ENCODE results near the gene ZC3H12A.
A peak's percentile ranks its signal among the peaks of the same experiment; 100 is the strongest.

The ZC3H12A gene

GRCh38 chr1:37484325-37485051 lies 10.1 kb downstream of the ZC3H12A start:
- Histone ChIP-seq H2BK5ac (ENCODE audit: low read length) (no peak overlapping the region), H3K79me2 (ENCODE audit: control insufficient read depth, insufficient read depth, low read length) (no peaks in the 10 kb centered on the region), H4K5ac (ENCODE audit: low read length) (no peak overlapping the region), H3K56ac (ENCODE audit: low read length) (peak overlapping the region; percentile 15), H3K4me1 (ENCODE audit: control insufficient read depth, low read depth, low read length) (no peaks in the 10 kb centered on the region), H3K36me3 (ENCODE audit: control insufficient read depth, insufficient read depth, low read length) (peaks cover 13% of the 10 kb centered on the region), H3K9ac (ENCODE audit: low read length) (no peak overlapping the region), H3K4me3 (ENCODE audit: low read length) (no peak overlapping the region), H2AK5ac (ENCODE audit: low read length) (no peak overlapping the region), H3K23ac (ENCODE audit: low read length) (no peak overlapping the region), H3K27ac (ENCODE audit: low read depth, low read length) (no peak overlapping the region), H3K4ac (ENCODE audit: low read depth, low read length) (no peak overlapping the region), H3K79me1 (ENCODE audit: low read length) (peaks cover 2% of the 10 kb centered on the region), H4K8ac (ENCODE audit: low read depth, low read length) (no peak overlapping the region), H2BK15ac (replicated peaks; ENCODE audit: low read depth) (no peak overlapping the region), H3K4me2 (ENCODE audit: low read length) (no peak overlapping the region), H3K18ac (ENCODE audit: low read length) (no peak overlapping the region), H3K27me3 (ENCODE audit: insufficient read depth, low read length, poor library complexity) (no peaks in the 10 kb centered on the region), H2BK120ac (ENCODE audit: low read depth, low read length) (no peak overlapping the region)
- no CpG with 5 or more reads among the region's 7 CpGs for WGBS (ENCODE audit: extremely low coverage, insufficient coverage, low lambda C conversion rate)
- no peak for DNase-seq

- no peak overlapping the region for H3K4ac ChIP-seq (ENCODE audit: low read depth, low read length)
- peaks cover 4% of the 10 kb centered on the region for H3K36me3 ChIP-seq (ENCODE audit: control insufficient read depth, insufficient read depth, low read length)
- H3K4me1 ChIP-seq (ENCODE audit: control insufficient read depth, low read depth, low read length) = no peaks in the 10 kb centered on the region
- DNase-seq = no peak
- peak overlapping the region; percentile 46 for H3K56ac ChIP-seq (ENCODE audit: low read length)
- H2BK5ac ChIP-seq (ENCODE audit: low read length) = no peak overlapping the region
- no peak overlapping the region for H4K8ac ChIP-seq (ENCODE audit: low read depth, low read length)
- no peak overlapping the region for H3K27ac ChIP-seq (ENCODE audit: low read depth, low read length)
- no peaks in the 10 kb centered on the region for H3K27me3 ChIP-seq (ENCODE audit: insufficient read depth, low read length, poor library complexity)
- no CpG with 5 or more reads among the region's 6 CpGs for WGBS (ENCODE audit: extremely low coverage, insufficient coverage, low lambda C conversion rate)
- H2BK120ac ChIP-seq (ENCODE audit: low read depth, low read length) = no peak overlapping the region
- no peak overlapping the region for H3K9ac ChIP-seq (ENCODE audit: low read length)
- H3K79me2 ChIP-seq (ENCODE audit: control insufficient read depth, insufficient read depth, low read length) = no peaks in the 10 kb centered on the region
- H3K4me3 ChIP-seq (ENCODE audit: low read length) = no peak overlapping the region
- H3K23ac ChIP-seq (ENCODE audit: low read length) = no peak overlapping the region
- H3K4me2 ChIP-seq (ENCODE audit: low read length) = no peak overlapping the region
- no peak overlapping the region for H2BK15ac ChIP-seq (replicated peaks; ENCODE audit: low read depth)
- peaks cover 2% of the 10 kb centered on the region for H3K79me1 ChIP-seq (ENCODE audit: low read length)
- no peak overlapping the region for H4K5ac ChIP-seq (ENCODE audit: low read length)
- H3K18ac ChIP-seq (ENCODE audit: low read length) = no peak overlapping the region
- H2AK5ac ChIP-seq (ENCODE audit: low read length) = no peak overlapping the region
These were observed 11.7 kb downstream of the ZC3H12A start for GRCh38 chr1:37485902-37486679.

- Histone ChIP-seq H2BK5ac (ENCODE audit: low read length) (no peak overlapping the region), H4K5ac (ENCODE audit: low read length) (no peak overlapping the region), H3K4ac (ENCODE audit: low read depth, low read length) (no peak overlapping the region), H2BK15ac (replicated peaks; ENCODE audit: low read depth) (no peak overlapping the region), H3K18ac (ENCODE audit: low read length) (no peak overlapping the region), H3K79me2 (ENCODE audit: control insufficient read depth, insufficient read depth, low read length) (no peaks in the 10 kb centered on the region), H3K9ac (ENCODE audit: low read length) (no peak overlapping the region), H2BK120ac (ENCODE audit: low read depth, low read length) (no peak overlapping the region), H3K4me1 (ENCODE audit: control insufficient read depth, low read depth, low read length) (no peaks in the 10 kb centered on the region), H3K4me2 (ENCODE audit: low read length) (no peak overlapping the region), H3K4me3 (ENCODE audit: low read length) (no peak overlapping the region), H3K27me3 (ENCODE audit: insufficient read depth, low read length, poor library complexity) (no peaks in the 10 kb centered on the region), H4K8ac (ENCODE audit: low read depth, low read length) (no peak overlapping the region), H3K79me1 (ENCODE audit: low read length) (no peaks in the 10 kb centered on the region), H3K36me3 (ENCODE audit: control insufficient read depth, insufficient read depth, low read length) (no peaks in the 10 kb centered on the region), H3K23ac (ENCODE audit: low read length) (no peak overlapping the region), H3K56ac (ENCODE audit: low read length) (peak overlapping the region; percentile 46), H2AK5ac (ENCODE audit: low read length) (no peak overlapping the region), H3K27ac (ENCODE audit: low read depth, low read length) (no peak overlapping the region)
- DNase-seq = peak; percentile 87
- no CpG with 5 or more reads among the region's 10 CpGs for WGBS (ENCODE audit: extremely low coverage, insufficient coverage, low lambda C conversion rate)
These were observed 12.6 kb downstream of the ZC3H12A start for GRCh38 chr1:37486680-37487618.

GRCh38 chr1:37487619-37487984 lies 13.2 kb downstream of the ZC3H12A start:
- Histone ChIP-seq H3K9ac (ENCODE audit: low read length) (no peak overlapping the region), H3K79me1 (ENCODE audit: low read length) (no peaks in the 10 kb centered on the region), H3K4me2 (ENCODE audit: low read length) (no peak overlapping the region), H3K36me3 (ENCODE audit: control insufficient read depth, insufficient read depth, low read length) (no peaks in the 10 kb centered on the region), H2BK5ac (ENCODE audit: low read length) (no peak overlapping the region), H4K5ac (ENCODE audit: low read length) (no peak overlapping the region), H3K27me3 (ENCODE audit: insufficient read depth, low read length, poor library complexity) (no peaks in the 10 kb centered on the region), H3K4me3 (ENCODE audit: low read length) (no peak overlapping the region), H2AK5ac (ENCODE audit: low read length) (no peak overlapping the region), H3K4me1 (ENCODE audit: control insufficient read depth, low read depth, low read length) (no peaks in the 10 kb centered on the region), H4K8ac (ENCODE audit: low read depth, low read length) (no peak overlapping the region), H3K18ac (ENCODE audit: low read length) (no peak overlapping the region), H3K23ac (ENCODE audit: low read length) (no peak overlapping the region), H3K79me2 (ENCODE audit: control insufficient read depth, insufficient read depth, low read length) (no peaks in the 10 kb centered on the region), H3K4ac (ENCODE audit: low read depth, low read length) (no peak overlapping the region), H2BK120ac (ENCODE audit: low read depth, low read length) (no peak overlapping the region), H3K27ac (ENCODE audit: low read depth, low read length) (no peak overlapping the region), H2BK15ac (replicated peaks; ENCODE audit: low read depth) (no peak overlapping the region), H3K56ac (ENCODE audit: low read length) (no peak overlapping the region)
- no CpG with 5 or more reads among the region's 5 CpGs for WGBS (ENCODE audit: extremely low coverage, insufficient coverage, low lambda C conversion rate)
- DNase-seq = no peak

GRCh38 chr1:37493336-37494098 lies 19.1 kb downstream of the ZC3H12A start:
- Histone ChIP-seq H3K4me3 (ENCODE audit: low read length) (no peak overlapping the region), H3K79me1 (ENCODE audit: low read length) (no peaks in the 10 kb centered on the region), H3K4ac (ENCODE audit: low read depth, low read length) (no peak overlapping the region), H3K4me2 (ENCODE audit: low read length) (no peak overlapping the region), H3K9ac (ENCODE audit: low read length) (no peak overlapping the region), H3K79me2 (ENCODE audit: control insufficient read depth, insufficient read depth, low read length) (no peaks in the 10 kb centered on the region), H3K56ac (ENCODE audit: low read length) (no peak overlapping the region), H3K23ac (ENCODE audit: low read length) (no peak overlapping the region), H2BK5ac (ENCODE audit: low read length) (no peak overlapping the region), H3K27ac (ENCODE audit: low read depth, low read length) (no peak overlapping the region), H2BK120ac (ENCODE audit: low read depth, low read length) (no peak overlapping the region), H4K8ac (ENCODE audit: low read depth, low read length) (no peak overlapping the region), H4K5ac (ENCODE audit: low read length) (no peak overlapping the region), H3K18ac (ENCODE audit: low read length) (no peak overlapping the region), H3K36me3 (ENCODE audit: control insufficient read depth, insufficient read depth, low read length) (peaks cover 2% of the 10 kb centered on the region), H3K27me3 (ENCODE audit: insufficient read depth, low read length, poor library complexity) (no peaks in the 10 kb centered on the region), H2BK15ac (replicated peaks; ENCODE audit: low read depth) (no peak overlapping the region), H3K4me1 (ENCODE audit: control insufficient read depth, low read depth, low read length) (no peaks in the 10 kb centered on the region), H2AK5ac (ENCODE audit: low read length) (no peak overlapping the region)
- DNase-seq = no peak
- WGBS (ENCODE audit: extremely low coverage, insufficient coverage, low lambda C conversion rate) = no CpG with 5 or more reads among the region's 2 CpGs
